ENCODE results near the gene MS4A15.

Gene MS4A15

DNA sequence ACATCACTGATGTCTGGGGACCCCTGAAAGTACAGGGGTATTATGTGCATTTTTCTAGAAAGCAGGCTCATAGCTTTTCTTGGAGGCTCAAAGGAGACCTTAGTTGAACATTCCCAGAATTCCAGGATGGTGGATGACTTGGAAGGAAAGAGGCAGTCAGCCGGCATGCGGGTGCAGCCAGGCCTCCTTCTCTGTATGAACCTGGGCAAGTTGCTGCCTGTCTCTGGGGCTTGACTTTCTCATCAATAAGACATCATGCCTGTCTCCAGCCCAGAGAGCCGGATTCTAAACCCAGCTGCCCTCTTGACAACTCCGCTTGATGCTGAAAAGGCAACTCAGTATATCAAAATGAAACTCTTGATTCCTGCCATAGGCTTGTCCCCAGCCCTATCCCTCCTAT is 12.6 kb downstream of the MS4A15 start:
- Histone ChIP-seq H3K36me3 (ENCODE audit: control insufficient read depth, low read depth, low read length) (no peaks in the 10 kb centered on the region), H3K4me1 (ENCODE audit: control insufficient read depth, low read depth, low read length) (no peaks in the 10 kb centered on the region), H3K4me3 (ENCODE audit: low read length) (no peak overlapping the region), H3K9ac (ENCODE audit: low read length) (no peak overlapping the region), H3K27ac (ENCODE audit: low read length) (no peak overlapping the region), H3K27me3 (ENCODE audit: control insufficient read depth, insufficient read depth, low read length) (peaks cover 22% of the 10 kb centered on the region), H3K9me3 (ENCODE audit: control insufficient read depth, low read depth, low read length) (no peaks in the 10 kb centered on the region)

GRCh38 chr11:60769811-60770210 is 13.1 kb downstream of the MS4A15 start:
- Histone ChIP-seq H3K27ac (ENCODE audit: low read length) (no peak overlapping the region), H3K9ac (ENCODE audit: low read length) (no peak overlapping the region), H3K27me3 (ENCODE audit: control insufficient read depth, insufficient read depth, low read length) (peaks cover 22% of the 10 kb centered on the region), H3K4me3 (ENCODE audit: low read length) (no peak overlapping the region), H3K9me3 (ENCODE audit: control insufficient read depth, low read depth, low read length) (no peaks in the 10 kb centered on the region), H3K4me1 (ENCODE audit: control insufficient read depth, low read depth, low read length) (no peaks in the 10 kb centered on the region), H3K36me3 (ENCODE audit: control insufficient read depth, low read depth, low read length) (no peaks in the 10 kb centered on the region)

- H3K27ac ChIP-seq (ENCODE audit: low read length), result no peak overlapping the region
- no peak overlapping the region for H3K4me3 ChIP-seq (ENCODE audit: low read length)
- no peaks in the 10 kb centered on the region for H3K4me1 ChIP-seq (ENCODE audit: control insufficient read depth, low read depth, low read length)
- H3K27me3 ChIP-seq (ENCODE audit: control insufficient read depth, insufficient read depth, low read length), result peaks cover 22% of the 10 kb centered on the region
- H3K9ac ChIP-seq (ENCODE audit: low read length), result no peak overlapping the region
- no peaks in the 10 kb centered on the region for H3K36me3 ChIP-seq (ENCODE audit: control insufficient read depth, low read depth, low read length)
- H3K9me3 ChIP-seq (ENCODE audit: control insufficient read depth, low read depth, low read length), result no peaks in the 10 kb centered on the region
Measured at GRCh38 chr11:60771146-60771545, 14.5 kb downstream of the MS4A15 start.

GRCh38 chr11:60771879-60772525 is 15.3 kb downstream of the MS4A15 start:
- no peaks in the 10 kb centered on the region for H3K36me3 ChIP-seq (ENCODE audit: control insufficient read depth, low read depth, low read length)
- no peak overlapping the region for H3K9ac ChIP-seq (ENCODE audit: low read length)
- H3K4me1 ChIP-seq (ENCODE audit: control insufficient read depth, low read depth, low read length), result no peaks in the 10 kb centered on the region
- no peak overlapping the region for H3K27ac ChIP-seq (ENCODE audit: low read length)
- no peaks in the 10 kb centered on the region for H3K9me3 ChIP-seq (ENCODE audit: control insufficient read depth, low read depth, low read length)
- H3K4me3 ChIP-seq (ENCODE audit: low read length), result no peak overlapping the region
- H3K27me3 ChIP-seq (ENCODE audit: control insufficient read depth, insufficient read depth, low read length), result peaks cover 17% of the 10 kb centered on the region

GRCh38 chr11:60772666-60773065 is 16.0 kb downstream of the MS4A15 start:
- peaks cover 14% of the 10 kb centered on the region for H3K27me3 ChIP-seq (ENCODE audit: control insufficient read depth, insufficient read depth, low read length)
- H3K4me1 ChIP-seq (ENCODE audit: control insufficient read depth, low read depth, low read length), result no peaks in the 10 kb centered on the region
- H3K9ac ChIP-seq (ENCODE audit: low read length), result no peak overlapping the region
- no peak overlapping the region for H3K4me3 ChIP-seq (ENCODE audit: low read length)
- H3K27ac ChIP-seq (ENCODE audit: low read length), result no peak overlapping the region
- no peaks in the 10 kb centered on the region for H3K36me3 ChIP-seq (ENCODE audit: control insufficient read depth, low read depth, low read length)
- no peaks in the 10 kb centered on the region for H3K9me3 ChIP-seq (ENCODE audit: control insufficient read depth, low read depth, low read length)

DNA sequence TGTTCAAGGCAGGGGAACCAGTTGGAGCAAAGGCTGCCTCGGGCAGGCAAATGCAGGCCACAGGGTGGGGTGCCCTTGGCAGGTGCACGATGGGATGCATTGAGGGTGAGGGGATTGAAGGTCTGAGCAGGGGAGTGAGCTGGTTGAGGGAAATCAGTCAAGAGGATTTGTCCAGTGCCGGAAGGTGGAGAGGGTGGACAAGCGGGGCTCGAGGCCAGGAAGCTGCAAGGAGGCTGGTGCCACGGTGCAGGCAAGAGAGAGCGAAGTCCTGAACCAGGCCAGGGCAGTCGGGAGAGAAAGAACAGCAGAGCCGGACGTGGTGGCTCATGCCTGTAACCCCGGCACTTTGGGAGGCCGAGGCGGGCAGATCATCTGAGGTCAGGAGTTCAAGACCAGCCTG is 18.1 kb downstream of the MS4A15 start:
- no peaks in the 10 kb centered on the region for H3K4me1 ChIP-seq (ENCODE audit: control insufficient read depth, low read depth, low read length)
- no peaks in the 10 kb centered on the region for H3K9me3 ChIP-seq (ENCODE audit: control insufficient read depth, low read depth, low read length)
- H3K27me3 ChIP-seq (ENCODE audit: control insufficient read depth, insufficient read depth, low read length), result no peaks in the 10 kb centered on the region
- H3K4me3 ChIP-seq (ENCODE audit: low read length), result no peak overlapping the region
- no peak overlapping the region for H3K27ac ChIP-seq (ENCODE audit: low read length)
- no peak overlapping the region for H3K9ac ChIP-seq (ENCODE audit: low read length)
- no peaks in the 10 kb centered on the region for H3K36me3 ChIP-seq (ENCODE audit: control insufficient read depth, low read depth, low read length)

GRCh38 chr11:60775420-60775961 is 18.8 kb downstream of the MS4A15 start:
- Histone ChIP-seq H3K27ac (ENCODE audit: low read length) (no peak overlapping the region), H3K4me3 (ENCODE audit: low read length) (no peak overlapping the region), H3K27me3 (ENCODE audit: control insufficient read depth, insufficient read depth, low read length) (no peaks in the 10 kb centered on the region), H3K9me3 (ENCODE audit: control insufficient read depth, low read depth, low read length) (no peaks in the 10 kb centered on the region), H3K4me1 (ENCODE audit: control insufficient read depth, low read depth, low read length) (no peaks in the 10 kb centered on the region), H3K9ac (ENCODE audit: low read length) (no peak overlapping the region), H3K36me3 (ENCODE audit: control insufficient read depth, low read depth, low read length) (no peaks in the 10 kb centered on the region)

- no peak overlapping the region for H3K4me3 ChIP-seq (ENCODE audit: low read length)
- no peaks in the 10 kb centered on the region for H3K9me3 ChIP-seq (ENCODE audit: control insufficient read depth, low read depth, low read length)
- H3K4me1 ChIP-seq (ENCODE audit: control insufficient read depth, low read depth, low read length), result no peaks in the 10 kb centered on the region
- no peak overlapping the region for H3K27ac ChIP-seq (ENCODE audit: low read length)
- no peak overlapping the region for H3K9ac ChIP-seq (ENCODE audit: low read length)
- no peaks in the 10 kb centered on the region for H3K36me3 ChIP-seq (ENCODE audit: control insufficient read depth, low read depth, low read length)
- H3K27me3 ChIP-seq (ENCODE audit: control insufficient read depth, insufficient read depth, low read length), result no peaks in the 10 kb centered on the region
Measured at GRCh38 chr11:60776167-60776566, 19.5 kb downstream of the MS4A15 start.

- Histone ChIP-seq H3K36me3 (ENCODE audit: control insufficient read depth, low read depth, low read length) (no peaks in the 10 kb centered on the region), H3K4me1 (ENCODE audit: control insufficient read depth, low read depth, low read length) (no peaks in the 10 kb centered on the region), H3K4me3 (ENCODE audit: low read length) (no peak overlapping the region), H3K27me3 (ENCODE audit: control insufficient read depth, insufficient read depth, low read length) (no peaks in the 10 kb centered on the region), H3K27ac (ENCODE audit: low read length) (no peak overlapping the region), H3K9me3 (ENCODE audit: control insufficient read depth, low read depth, low read length) (no peaks in the 10 kb centered on the region), H3K9ac (ENCODE audit: low read length) (no peak overlapping the region)
Measured at GRCh38 chr11:60777106-60777505, 20.4 kb downstream of the MS4A15 start.

GRCh38 chr11:60777572-60777971 is 20.9 kb downstream of the MS4A15 start:
- Histone ChIP-seq H3K27ac (ENCODE audit: low read length) (no peak overlapping the region), H3K4me3 (ENCODE audit: low read length) (no peak overlapping the region), H3K27me3 (ENCODE audit: control insufficient read depth, insufficient read depth, low read length) (no peaks in the 10 kb centered on the region), H3K36me3 (ENCODE audit: control insufficient read depth, low read depth, low read length) (no peaks in the 10 kb centered on the region), H3K9me3 (ENCODE audit: control insufficient read depth, low read depth, low read length) (no peaks in the 10 kb centered on the region), H3K9ac (ENCODE audit: low read length) (no peak overlapping the region), H3K4me1 (ENCODE audit: control insufficient read depth, low read depth, low read length) (no peaks in the 10 kb centered on the region)

GRCh38 chr11:60780065-60780464 is 23.4 kb downstream of the MS4A15 start:
- Histone ChIP-seq H3K9me3 (ENCODE audit: control insufficient read depth, low read depth, low read length) (no peaks in the 10 kb centered on the region), H3K36me3 (ENCODE audit: control insufficient read depth, low read depth, low read length) (no peaks in the 10 kb centered on the region), H3K27me3 (ENCODE audit: control insufficient read depth, insufficient read depth, low read length) (no peaks in the 10 kb centered on the region), H3K4me1 (ENCODE audit: control insufficient read depth, low read depth, low read length) (no peaks in the 10 kb centered on the region), H3K9ac (ENCODE audit: low read length) (no peak overlapping the region), H3K4me3 (ENCODE audit: low read length) (no peak overlapping the region), H3K27ac (ENCODE audit: low read length) (no peak overlapping the region)

DNA sequence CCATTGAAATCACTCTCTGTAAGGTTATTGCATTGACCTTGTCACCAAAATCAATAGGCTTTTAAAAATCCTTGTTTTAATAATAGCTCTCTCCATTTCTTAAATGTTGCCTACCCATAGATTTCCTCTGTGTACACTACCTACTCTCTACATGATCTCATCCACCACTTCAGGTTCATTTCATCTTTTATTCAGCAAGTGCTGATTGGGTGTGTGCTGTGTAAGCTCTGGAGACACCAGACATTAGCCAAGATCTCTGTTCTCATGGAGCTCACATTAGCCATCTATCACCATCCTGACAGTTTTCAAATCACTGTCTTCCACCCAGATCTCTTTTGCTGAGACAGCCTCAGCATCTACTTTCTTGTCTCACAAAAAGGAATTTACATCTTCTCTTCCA is 24.1 kb downstream of the MS4A15 start:
- Histone ChIP-seq H3K4me3 (ENCODE audit: low read length) (no peak overlapping the region), H3K9ac (ENCODE audit: low read length) (no peak overlapping the region), H3K27ac (ENCODE audit: low read length) (no peak overlapping the region), H3K9me3 (ENCODE audit: control insufficient read depth, low read depth, low read length) (no peaks in the 10 kb centered on the region), H3K4me1 (ENCODE audit: control insufficient read depth, low read depth, low read length) (no peaks in the 10 kb centered on the region), H3K27me3 (ENCODE audit: control insufficient read depth, insufficient read depth, low read length) (no peaks in the 10 kb centered on the region), H3K36me3 (ENCODE audit: control insufficient read depth, low read depth, low read length) (no peaks in the 10 kb centered on the region)
